ENCODE data around the gene ZC3H12A. TPM values are rescaled to one million over a fixed set of nuclear protein-coding genes. Genes with fewer than 3 reads are reported as not detected.

ZC3H12A gene
- total and polyA plus RNA-seq, 4 donors, result 19.1 to 125 (median 33.7) TPM

GRCh38 chr1:37442139-37442538 is 32.2 kb upstream of the ZC3H12A start:
- peaks cover 0 to 1% (median 0%) of the 10 kb centered on the region in 5 donors for H3K4me1 ChIP-seq (ENCODE audit: control insufficient read depth in 5 of 5, insufficient read depth in 5 of 5, low read length in 5 of 5)
- no peaks in the 10 kb centered on the region for H3K36me3 ChIP-seq (ENCODE audit: control insufficient read depth in 4 of 4, insufficient read depth in 4 of 4, low read length in 4 of 4)
- DNase-seq (no peak), ATAC-seq (ENCODE audit: insufficient read depth, low FRiP score) (no peak)
- no peak overlapping the region for H3K4me3 ChIP-seq
- 71 to 74% methylated on average over 4 of the region's 4 CpGs for WGBS, 2 donors
- H3K9ac ChIP-seq (ENCODE audit: insufficient read depth in 1 of 2, low read length in 2 of 2), result no peak overlapping the region
- H3K9me3 ChIP-seq (ENCODE audit: control insufficient read depth in 4 of 4, insufficient read depth in 3 of 4, low read length in 3 of 4), result no peaks in the 10 kb centered on the region
- peaks cover 0 to 6% (median 4%) of the 10 kb centered on the region in 3 donors for H3K27me3 ChIP-seq (ENCODE audit: control insufficient read depth in 3 of 3, insufficient read depth in 3 of 3, low read length in 2 of 3)
- no peak overlapping the region for H3K27ac ChIP-seq (ENCODE audit: low read depth in 1 of 2, low read length in 1 of 2)
- TF ChIP-seq CTCF (IDR thresholded peaks at IDR 0.05; ENCODE audit: control extremely low read depth, extremely low read depth), result no peak

- DNase-seq (no peak), ATAC-seq (ENCODE audit: insufficient read depth, low FRiP score) (no peak)
- H3K9me3 ChIP-seq (ENCODE audit: control insufficient read depth in 4 of 4, insufficient read depth in 3 of 4, low read length in 3 of 4), result no peaks in the 10 kb centered on the region
- H3K4me3 ChIP-seq, result no peak overlapping the region
- peaks cover 0 to 1% (median 0%) of the 10 kb centered on the region in 5 donors for H3K4me1 ChIP-seq (ENCODE audit: control insufficient read depth in 5 of 5, insufficient read depth in 5 of 5, low read length in 5 of 5)
- H3K27me3 ChIP-seq (ENCODE audit: control insufficient read depth in 3 of 3, insufficient read depth in 3 of 3, low read length in 2 of 3), result peaks cover 0 to 6% (median 4%) of the 10 kb centered on the region in 3 donors
- no peak for TF ChIP-seq CTCF (IDR thresholded peaks at IDR 0.05; ENCODE audit: control extremely low read depth, extremely low read depth)
- no peak overlapping the region for H3K9ac ChIP-seq (ENCODE audit: insufficient read depth in 1 of 2, low read length in 2 of 2)
- WGBS, 2 donors, result 62 to 72% methylated on average over 2 of the region's 2 CpGs
- no peaks in the 10 kb centered on the region for H3K36me3 ChIP-seq (ENCODE audit: control insufficient read depth in 4 of 4, insufficient read depth in 4 of 4, low read length in 4 of 4)
- H3K27ac ChIP-seq (ENCODE audit: low read depth in 1 of 2, low read length in 1 of 2), result no peak overlapping the region
These were observed 31.7 kb upstream of the ZC3H12A start for GRCh38 chr1:37442644-37443043.

- peaks cover 0 to 13% (median 0%) of the 10 kb centered on the region in 3 donors for H3K27me3 ChIP-seq (ENCODE audit: control insufficient read depth in 3 of 3, insufficient read depth in 3 of 3, low read length in 2 of 3)
- peaks cover 0 to 1% (median 0%) of the 10 kb centered on the region in 4 donors for H3K9me3 ChIP-seq (ENCODE audit: control insufficient read depth in 4 of 4, insufficient read depth in 3 of 4, low read length in 3 of 4)
- peaks cover 0 to 1% (median 0%) of the 10 kb centered on the region in 5 donors for H3K4me1 ChIP-seq (ENCODE audit: control insufficient read depth in 5 of 5, insufficient read depth in 5 of 5, low read length in 5 of 5)
- TF ChIP-seq CTCF (IDR thresholded peaks at IDR 0.05; ENCODE audit: control extremely low read depth, extremely low read depth), result no peak
- no peaks in the 10 kb centered on the region for H3K36me3 ChIP-seq (ENCODE audit: control insufficient read depth in 4 of 4, insufficient read depth in 4 of 4, low read length in 4 of 4)
- H3K27ac ChIP-seq (ENCODE audit: low read depth in 1 of 2, low read length in 1 of 2), result no peak overlapping the region
- DNase-seq (no peak), ATAC-seq (ENCODE audit: insufficient read depth, low FRiP score) (no peak)
- 52 to 75% methylated on average over 6 of the region's 6 CpGs for WGBS, 2 donors
- no peak overlapping the region for H3K4me3 ChIP-seq
- H3K9ac ChIP-seq (ENCODE audit: insufficient read depth in 1 of 2, low read length in 2 of 2), result no peak overlapping the region
These were observed 27.5 kb upstream of the ZC3H12A start for GRCh38 chr1:37446874-37447273.

GRCh38 chr1:37448185-37448584 is 26.2 kb upstream of the ZC3H12A start:
- DNase-seq, result no peak
- H3K27me3 ChIP-seq (ENCODE audit: control insufficient read depth in 3 of 3, insufficient read depth in 3 of 3, low read length in 2 of 3), result peaks cover 0 to 9% (median 0%) of the 10 kb centered on the region in 3 donors
- H3K36me3 ChIP-seq (ENCODE audit: control insufficient read depth in 4 of 4, insufficient read depth in 4 of 4, low read length in 4 of 4), result peaks cover 0 to 1% (median 0%) of the 10 kb centered on the region in 4 donors
- no peak overlapping the region for H3K4me3 ChIP-seq
- TF ChIP-seq CTCF (IDR thresholded peaks at IDR 0.05; ENCODE audit: control extremely low read depth, extremely low read depth), result no peak
- no peak overlapping the region for H3K27ac ChIP-seq (ENCODE audit: low read depth in 1 of 2, low read length in 1 of 2)
- peaks cover 0 to 1% (median 0%) of the 10 kb centered on the region in 5 donors for H3K4me1 ChIP-seq (ENCODE audit: control insufficient read depth in 5 of 5, insufficient read depth in 5 of 5, low read length in 5 of 5)
- no peak for ATAC-seq (ENCODE audit: insufficient read depth, low FRiP score)
- WGBS, 2 donors, result 60 to 79% methylated on average over 2 of the region's 2 CpGs
- H3K9me3 ChIP-seq (ENCODE audit: control insufficient read depth in 4 of 4, insufficient read depth in 3 of 4, low read length in 3 of 4), result peaks cover 0 to 1% (median 0%) of the 10 kb centered on the region in 4 donors
- no peak overlapping the region for H3K9ac ChIP-seq (ENCODE audit: insufficient read depth in 1 of 2, low read length in 2 of 2)
